ENCODE data around the gene DHODH.

The DHODH gene

DNA sequence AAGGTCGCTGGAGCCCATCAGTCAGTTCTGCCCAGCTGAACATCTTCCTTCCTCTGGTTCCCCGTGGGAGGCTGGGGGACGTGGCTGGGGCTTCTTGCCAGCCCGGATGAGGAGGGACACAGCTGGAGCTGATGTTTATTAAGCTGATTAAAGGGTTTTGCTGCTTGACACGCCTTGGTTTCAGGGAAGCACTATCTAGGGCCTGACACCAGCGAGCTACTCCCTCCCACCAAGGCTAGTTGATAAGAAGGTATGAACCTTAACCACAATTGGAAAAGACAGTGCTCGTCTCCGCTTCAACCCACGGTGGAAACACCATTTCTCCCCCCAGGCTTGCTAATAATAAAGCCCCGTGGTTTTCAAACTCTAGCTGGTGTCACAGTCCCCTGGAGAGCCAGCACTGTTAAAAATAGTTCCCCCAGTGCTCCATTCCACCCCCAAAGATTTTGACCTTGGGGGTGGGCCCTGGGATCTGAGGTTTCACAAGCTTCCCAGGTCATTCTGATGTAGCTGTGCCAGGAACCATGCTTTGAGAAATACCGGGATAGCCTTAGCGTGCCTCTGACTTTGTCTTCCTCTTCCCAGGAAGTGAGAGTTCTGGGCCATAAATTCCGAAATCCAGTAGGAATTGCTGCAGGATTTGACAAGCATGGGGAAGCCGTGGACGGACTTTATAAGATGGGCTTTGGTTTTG lies 5.5 kb downstream of the DHODH start:
- no peak for DNase-seq (ENCODE audit: low read depth)

- DNase-seq (ENCODE audit: low read depth), result no peak
Observed at GRCh38 chr16:72014675-72015074, 6.1 kb downstream of the DHODH start.

GRCh38 chr16:72015124-72015523 lies 6.6 kb downstream of the DHODH start:
- no peak for DNase-seq (ENCODE audit: low read depth)

DNA sequence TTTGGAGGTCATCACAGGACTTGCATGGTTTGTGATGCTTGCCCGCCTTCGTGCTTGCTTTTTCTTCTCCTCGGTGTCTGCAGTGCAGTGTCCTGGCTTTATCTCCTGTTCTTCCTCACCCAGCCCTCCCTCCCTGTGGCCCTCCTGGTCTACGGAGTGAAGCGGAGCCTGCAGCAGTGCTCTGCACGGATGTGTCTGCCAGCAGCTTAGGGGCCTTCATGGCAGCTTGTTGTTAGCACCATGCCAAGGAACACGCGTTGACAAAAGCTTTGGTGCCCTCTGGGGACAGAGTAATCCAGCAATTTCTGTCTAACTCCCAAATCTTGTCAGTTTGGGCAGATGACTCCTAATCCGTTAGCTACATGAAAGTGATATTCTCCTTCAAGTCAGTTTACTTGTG lies 9.9 kb downstream of the DHODH start:
- no peak for DNase-seq (ENCODE audit: low read depth)

- no peak for DNase-seq (ENCODE audit: low read depth)
Observed at GRCh38 chr16:72021043-72021442, 12.5 kb downstream of the DHODH start.

DNA sequence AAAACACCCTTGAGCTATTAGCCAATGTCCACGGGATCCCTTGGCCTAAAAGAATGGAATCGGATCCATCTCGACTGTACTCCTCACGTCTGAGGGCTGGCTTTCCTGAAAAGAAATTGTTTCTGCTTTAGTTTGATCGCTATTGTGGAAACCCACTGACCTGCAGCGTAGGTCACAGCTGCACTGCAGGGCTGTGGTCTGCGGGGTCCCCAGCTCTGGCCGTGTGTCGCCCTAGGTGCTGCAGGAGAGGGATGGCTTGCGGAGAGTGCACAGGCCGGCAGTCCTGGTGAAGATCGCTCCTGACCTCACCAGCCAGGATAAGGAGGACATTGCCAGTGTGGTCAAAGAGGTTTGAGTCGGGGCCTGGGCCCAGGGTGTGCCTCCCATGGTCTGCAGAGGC lies 13.6 kb downstream of the DHODH start:
- DNase-seq (ENCODE audit: low read depth), result no peak

- no peak for DNase-seq (ENCODE audit: low read depth)
Observed at GRCh38 chr16:72023962-72024361, 15.4 kb downstream of the DHODH start.

DNA sequence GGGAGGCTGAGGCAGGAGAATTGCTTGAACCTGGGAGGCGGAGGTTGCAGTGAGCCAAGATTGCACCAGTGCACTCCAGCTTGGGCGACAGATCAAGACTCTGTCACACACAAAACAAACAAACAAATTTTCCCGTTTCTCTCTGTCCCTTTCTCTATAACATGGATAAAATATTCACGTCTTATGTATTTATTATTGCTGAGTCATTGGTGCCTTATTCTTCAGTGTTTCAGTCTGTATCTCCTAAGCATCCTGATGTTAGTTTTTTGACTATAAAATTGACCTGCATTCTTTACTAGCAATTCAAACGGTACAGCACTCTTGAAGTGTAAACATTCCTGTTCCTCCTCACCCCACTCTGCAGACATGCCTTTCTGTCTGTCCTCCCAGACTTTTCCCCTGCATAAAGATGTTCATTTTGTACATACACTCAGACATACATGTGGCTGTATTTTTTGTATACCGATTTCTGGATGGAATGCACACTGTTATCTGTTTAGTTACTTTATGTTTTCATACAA lies 16.4 kb downstream of the DHODH start:
- no peak for DNase-seq (ENCODE audit: low read depth)

- no peak for DNase-seq (ENCODE audit: low read depth)
Observed at GRCh38 chr16:72025404-72026114, 17.0 kb downstream of the DHODH start.

DNA sequence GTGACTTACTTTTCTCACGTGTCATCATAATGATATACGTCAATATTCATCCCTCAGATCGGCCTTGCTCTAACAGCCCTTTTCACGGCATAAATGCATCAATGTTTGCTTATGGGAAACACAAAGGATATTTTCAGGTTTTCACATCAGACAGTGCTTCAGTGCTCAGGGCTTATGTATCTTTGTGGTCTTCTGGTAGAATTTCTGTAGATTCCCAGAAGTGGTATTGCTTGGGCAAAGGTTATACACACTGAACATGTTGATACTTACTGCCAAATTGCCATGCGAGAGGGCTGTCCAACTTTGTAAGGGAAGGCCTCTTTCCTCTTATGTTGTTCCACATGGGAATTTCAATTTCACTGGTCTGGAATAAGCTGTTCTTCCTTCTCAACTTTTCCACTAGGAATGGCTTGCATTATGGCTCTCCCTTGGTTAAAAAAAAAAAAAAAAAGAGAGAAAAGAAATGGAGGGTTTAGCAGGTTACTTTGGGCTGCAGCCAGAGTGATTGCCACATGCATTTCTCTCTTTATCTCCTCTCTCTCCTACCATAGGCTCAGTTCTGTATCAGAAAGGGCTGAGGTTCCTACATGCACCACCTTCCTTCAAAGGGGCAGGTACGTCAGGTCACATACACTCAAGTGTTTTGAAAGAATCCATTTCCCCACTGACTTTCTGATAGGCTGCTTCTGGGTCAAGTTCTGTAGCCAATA lies 19.3 kb downstream of the DHODH start:
- DNase-seq (ENCODE audit: low read depth), result no peak

DNA sequence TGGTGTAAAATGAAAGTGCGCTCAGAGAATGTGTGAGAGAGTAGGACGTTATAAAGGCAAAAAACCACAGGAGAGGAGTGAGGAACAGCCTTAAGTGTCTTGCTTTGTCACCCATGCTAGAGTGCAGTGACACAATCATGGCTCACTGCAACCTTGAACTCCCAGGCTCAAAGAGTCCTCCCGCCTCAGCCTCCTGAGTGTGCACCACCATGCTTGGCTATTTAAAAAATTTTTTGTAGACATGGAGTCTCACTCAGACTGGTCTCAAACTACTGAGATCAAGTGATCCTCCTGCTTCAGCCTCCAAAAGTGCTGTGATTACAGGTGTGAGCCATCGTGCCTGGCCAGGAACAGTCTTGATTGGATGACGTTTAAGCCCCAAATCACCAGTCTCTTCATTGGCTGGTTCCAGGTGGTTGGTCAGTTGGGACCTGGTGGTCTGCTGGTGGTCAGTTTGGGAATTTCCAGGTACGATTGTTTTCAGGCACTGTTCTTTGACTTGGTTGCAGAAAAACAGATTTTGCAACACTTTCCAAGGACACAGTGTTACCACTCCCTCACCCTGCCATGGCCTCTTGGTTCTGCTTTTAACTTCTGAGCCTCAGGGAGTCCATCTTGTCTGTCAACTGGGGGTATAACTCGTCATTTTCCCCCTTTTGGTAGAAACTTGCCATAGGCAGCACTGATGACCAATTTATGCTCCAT lies 21.2 kb downstream of the DHODH start:
- no peak for DNase-seq (ENCODE audit: low read depth)

- no peak for DNase-seq (ENCODE audit: low read depth)
Observed at GRCh38 chr16:72033437-72033836, 24.9 kb downstream of the DHODH start.

DNA sequence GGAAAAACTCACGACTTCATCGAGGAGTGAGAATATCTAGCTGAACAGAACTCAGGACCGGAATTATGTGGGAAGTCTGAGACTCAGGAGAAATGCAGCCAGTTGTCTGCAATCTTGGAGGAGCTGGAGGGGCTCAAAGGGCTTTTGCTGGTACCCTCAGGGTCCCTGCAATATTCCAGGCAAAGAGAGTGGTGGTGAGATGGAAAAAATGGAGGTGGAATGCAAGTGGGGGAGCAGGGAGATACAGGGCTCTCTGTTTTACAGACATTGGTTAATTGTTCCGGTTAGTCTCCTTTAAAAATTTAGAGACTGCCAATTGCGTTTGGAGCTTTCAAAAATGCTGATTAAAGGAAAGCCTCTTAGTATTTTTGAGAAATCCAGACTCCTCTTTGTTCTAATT lies 27.6 kb downstream of the DHODH start:
- no peak for DNase-seq (ENCODE audit: low read depth)

DNA sequence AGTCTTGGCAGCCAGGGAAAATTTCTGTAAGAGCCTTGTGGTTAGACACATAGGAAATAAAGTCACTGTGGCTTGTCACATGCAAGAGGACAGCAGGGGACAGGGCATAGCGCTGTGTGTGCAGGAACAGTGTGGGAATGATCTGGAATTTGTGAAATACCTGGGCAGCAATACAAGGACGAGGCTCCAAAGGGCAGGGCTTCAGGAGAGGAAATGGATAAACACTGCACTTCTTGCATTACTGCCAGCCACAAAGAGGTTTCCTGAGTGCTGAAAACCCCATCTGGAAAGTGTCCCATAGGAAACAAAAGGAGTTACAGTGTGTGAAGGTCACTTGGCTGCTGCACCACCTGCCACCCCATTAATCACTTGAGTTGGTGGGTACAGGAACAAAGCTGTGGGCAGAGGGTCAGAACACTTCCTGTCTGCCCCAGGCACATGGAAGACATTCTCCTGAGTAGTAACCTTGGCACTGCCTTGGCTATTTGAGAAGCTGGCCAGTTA lies 33.7 kb downstream of the DHODH start:
- DNase-seq (ENCODE audit: low read depth), result no peak

DNA sequence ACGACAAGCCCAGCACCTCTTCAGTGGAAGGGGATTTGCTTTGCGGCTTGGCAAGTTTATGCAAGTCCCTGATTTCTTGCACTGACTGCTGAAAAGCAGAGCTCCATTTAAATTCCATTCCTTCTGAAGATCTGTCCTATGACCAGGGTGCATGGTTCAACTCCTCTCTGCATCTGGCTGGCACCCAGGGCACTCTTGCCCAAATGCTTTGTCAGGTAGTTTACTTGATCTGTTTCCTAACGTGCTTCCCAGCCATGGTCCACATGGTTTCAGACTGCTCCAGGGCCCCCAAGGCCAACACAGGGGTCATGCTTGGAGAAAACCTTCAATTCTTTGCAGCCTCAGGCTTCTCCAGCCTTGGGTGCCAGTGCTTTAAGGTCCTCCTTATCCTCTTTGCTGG lies 34.5 kb downstream of the DHODH start:
- DNase-seq (ENCODE audit: low read depth), result no peak

DNA sequence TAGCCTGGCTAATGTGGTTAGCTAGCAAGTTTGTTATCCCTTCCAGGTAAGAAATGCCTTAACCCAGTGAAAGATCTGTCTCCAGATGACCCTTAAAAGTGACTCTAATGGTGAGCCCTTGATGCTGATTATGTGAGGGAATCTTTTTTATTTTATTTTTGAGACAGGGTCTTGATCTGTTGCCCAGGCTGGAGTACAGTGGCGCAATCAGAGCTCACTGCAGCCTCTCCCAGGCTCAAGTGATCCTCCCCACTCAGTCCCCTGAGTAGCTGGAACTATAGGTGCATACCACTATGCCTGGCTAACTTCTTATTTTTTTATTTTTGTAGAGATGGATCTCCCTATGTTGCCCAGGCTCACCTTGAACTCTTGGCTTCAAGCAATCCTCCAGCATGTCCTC lies 35.0 kb downstream of the DHODH start:
- no peak for DNase-seq (ENCODE audit: low read depth)

GRCh38 chr16:72044296-72044695 lies 35.8 kb downstream of the DHODH start:
- no peak for DNase-seq (ENCODE audit: low read depth)

GRCh38 chr16:72044825-72045359 lies 36.3 kb downstream of the DHODH start:
- DNase-seq (ENCODE audit: low read depth), result no peak

GRCh38 chr16:72049110-72049509 lies 40.6 kb downstream of the DHODH start:
- no peak for DNase-seq (ENCODE audit: low read depth)

- peak; percentile 4 for DNase-seq (ENCODE audit: low read depth)
Observed at GRCh38 chr16:72050769-72051464, 42.4 kb downstream of the DHODH start.

- no peak for DNase-seq (ENCODE audit: low read depth)
Observed at GRCh38 chr16:72051818-72052217, 43.3 kb downstream of the DHODH start.
